Measurements from ENCODE around the gene ISYNA1. TPM values are rescaled to one million over a fixed set of nuclear protein-coding genes. Genes with fewer than 3 reads are reported as not detected.

The ISYNA1 gene
- total and polyA plus RNA-seq, 4 donors, result 14.7 to 56.7 (median 25.0) TPM

DNA sequence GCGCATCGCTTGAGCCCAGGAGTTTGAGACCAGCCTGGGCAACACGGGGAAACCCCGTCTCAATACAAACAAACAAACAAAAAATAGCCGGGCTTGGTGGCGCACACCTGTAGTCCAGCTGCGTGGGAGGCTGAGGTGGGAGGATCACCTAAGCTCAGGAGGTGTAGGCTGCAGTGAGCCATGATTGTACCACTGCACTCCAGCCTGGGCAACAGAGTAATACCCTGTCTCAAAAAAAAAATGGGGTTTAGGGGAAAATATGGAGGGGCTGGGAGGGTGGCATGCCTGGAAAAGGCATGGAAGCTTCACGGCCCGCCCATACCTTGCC is 1.9 kb upstream of the ISYNA1 start:
- H3K27me3 ChIP-seq (ENCODE audit: control insufficient read depth in 3 of 3, insufficient read depth in 3 of 3, low read length in 2 of 3), result no peaks in the 10 kb centered on the region
- DNase-seq (no peak), ATAC-seq (ENCODE audit: insufficient read depth, low FRiP score) (no peak)
- H3K27ac ChIP-seq (ENCODE audit: low read depth in 1 of 2, low read length in 1 of 2), result no peak overlapping the region
- peaks cover 0 to 20% (median 14%) of the 10 kb centered on the region in 5 donors for H3K4me1 ChIP-seq (ENCODE audit: control insufficient read depth in 5 of 5, insufficient read depth in 5 of 5, low read length in 5 of 5)
- no peak overlapping the region for H3K4me3 ChIP-seq
- H3K36me3 ChIP-seq (ENCODE audit: control insufficient read depth in 4 of 4, insufficient read depth in 4 of 4, low read length in 4 of 4), result peaks cover 0 to 21% (median 2%) of the 10 kb centered on the region in 4 donors
- TF ChIP-seq, protein P1, sequence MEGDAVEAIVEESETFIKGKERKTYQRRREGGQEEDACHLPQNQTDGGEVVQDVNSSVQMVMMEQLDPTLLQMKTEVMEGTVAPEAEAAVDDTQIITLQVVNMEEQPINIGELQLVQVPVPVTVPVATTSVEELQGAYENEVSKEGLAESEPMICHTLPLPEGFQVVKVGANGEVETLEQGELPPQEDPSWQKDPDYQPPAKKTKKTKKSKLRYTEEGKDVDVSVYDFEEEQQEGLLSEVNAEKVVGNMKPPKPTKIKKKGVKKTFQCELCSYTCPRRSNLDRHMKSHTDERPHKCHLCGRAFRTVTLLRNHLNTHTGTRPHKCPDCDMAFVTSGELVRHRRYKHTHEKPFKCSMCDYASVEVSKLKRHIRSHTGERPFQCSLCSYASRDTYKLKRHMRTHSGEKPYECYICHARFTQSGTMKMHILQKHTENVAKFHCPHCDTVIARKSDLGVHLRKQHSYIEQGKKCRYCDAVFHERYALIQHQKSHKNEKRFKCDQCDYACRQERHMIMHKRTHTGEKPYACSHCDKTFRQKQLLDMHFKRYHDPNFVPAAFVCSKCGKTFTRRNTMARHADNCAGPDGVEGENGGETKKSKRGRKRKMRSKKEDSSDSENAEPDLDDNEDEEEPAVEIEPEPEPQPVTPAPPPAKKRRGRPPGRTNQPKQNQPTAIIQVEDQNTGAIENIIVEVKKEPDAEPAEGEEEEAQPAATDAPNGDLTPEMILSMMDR (IDR thresholded peaks at IDR 0.05; ENCODE audit: control extremely low read depth, extremely low read depth), result no peak
- WGBS, 2 donors, result 77 to 91% methylated on average over 9 of the region's 9 CpGs
- no peak overlapping the region for H3K9ac ChIP-seq (ENCODE audit: insufficient read depth in 1 of 2, low read length in 2 of 2)
- H3K9me3 ChIP-seq (ENCODE audit: control insufficient read depth in 4 of 4, insufficient read depth in 3 of 4, low read length in 3 of 4), result no peaks in the 10 kb centered on the region

DNA sequence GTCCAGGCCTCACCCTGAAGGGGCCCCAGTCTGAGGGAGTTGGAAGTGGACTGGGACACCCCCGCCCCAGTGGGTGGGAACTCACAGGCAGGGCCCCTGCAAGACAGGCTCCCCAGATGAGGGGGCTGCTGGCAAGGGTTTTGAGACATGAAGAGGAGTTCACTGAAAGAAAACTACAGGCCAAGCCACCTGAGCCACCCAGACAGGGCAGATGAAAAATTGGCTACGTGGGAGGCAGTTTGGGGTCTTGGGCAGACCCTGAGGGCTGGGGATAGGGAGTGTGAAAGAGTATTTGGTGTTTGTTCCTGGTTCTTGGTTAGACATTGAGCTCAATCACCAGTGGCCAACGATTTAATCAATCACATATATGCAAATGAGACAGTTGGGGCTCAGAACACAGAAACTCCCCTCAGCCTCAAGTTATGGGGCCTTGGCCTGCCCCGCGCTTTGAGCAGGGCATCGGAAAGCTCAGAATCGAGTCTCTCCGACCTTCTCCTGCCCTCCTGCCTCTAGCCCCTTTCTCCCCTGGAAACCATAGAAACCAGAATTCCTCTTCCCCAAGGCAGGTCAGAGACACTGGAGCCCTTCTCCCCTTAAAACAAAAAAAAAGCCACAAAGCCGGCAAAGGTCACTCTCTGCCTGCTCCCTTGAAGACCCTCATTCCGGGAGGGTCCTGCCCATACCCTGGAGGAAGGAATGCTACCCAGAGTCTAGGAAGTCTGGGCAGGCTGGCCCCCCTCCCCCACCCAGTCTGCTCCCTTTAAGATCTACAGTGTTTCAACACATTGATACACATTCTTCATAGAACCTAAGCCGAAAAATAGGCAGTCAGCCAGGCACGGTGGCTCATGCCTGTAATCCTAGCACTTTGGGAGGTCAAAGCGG is 1.3 kb upstream of the ISYNA1 start:
- TF ChIP-seq, protein P1 (IDR thresholded peaks at IDR 0.05; ENCODE audit: control extremely low read depth, extremely low read depth), result no peak
- Histone ChIP-seq H3K36me3 (ENCODE audit: control insufficient read depth in 4 of 4, insufficient read depth in 4 of 4, low read length in 4 of 4) (peaks cover 0 to 15% (median 2%) of the 10 kb centered on the region in 4 donors), H3K4me1 (ENCODE audit: control insufficient read depth in 5 of 5, insufficient read depth in 5 of 5, low read length in 5 of 5) (peaks cover 0 to 24% (median 14%) of the 10 kb centered on the region in 5 donors), H3K27ac (ENCODE audit: low read depth in 1 of 2, low read length in 1 of 2) (no peak overlapping the region), H3K9ac (ENCODE audit: insufficient read depth in 1 of 2, low read length in 2 of 2) (no peak overlapping the region), H3K27me3 (ENCODE audit: control insufficient read depth in 3 of 3, insufficient read depth in 3 of 3, low read length in 2 of 3) (no peaks in the 10 kb centered on the region), H3K4me3 (no peak overlapping the region), H3K9me3 (ENCODE audit: control insufficient read depth in 4 of 4, insufficient read depth in 3 of 4, low read length in 3 of 4) (no peaks in the 10 kb centered on the region)
- WGBS, 2 donors, result 67 to 73% methylated on average over 13 of the region's 13 CpGs
- DNase-seq (peak; percentile 45 to 72 (median 63)), ATAC-seq (ENCODE audit: insufficient read depth, low FRiP score) (no peak)

GRCh38 chr19:18438331-18439024 is 545 bp upstream of the ISYNA1 start:
- Histone ChIP-seq H3K27me3 (ENCODE audit: control insufficient read depth in 3 of 3, insufficient read depth in 3 of 3, low read length in 2 of 3) (no peaks in the 10 kb centered on the region), H3K9ac (ENCODE audit: insufficient read depth in 1 of 2, low read length in 2 of 2) (peak overlapping the region in 1 of 2 donors; percentile 49), H3K4me3 (no peak overlapping the region), H3K27ac (ENCODE audit: low read depth in 1 of 2, low read length in 1 of 2) (no peak overlapping the region), H3K9me3 (ENCODE audit: control insufficient read depth in 4 of 4, insufficient read depth in 3 of 4, low read length in 3 of 4) (no peaks in the 10 kb centered on the region), H3K36me3 (ENCODE audit: control insufficient read depth in 4 of 4, insufficient read depth in 4 of 4, low read length in 4 of 4) (peaks cover 0 to 8% (median 0%) of the 10 kb centered on the region in 4 donors), H3K4me1 (ENCODE audit: control insufficient read depth in 5 of 5, insufficient read depth in 5 of 5, low read length in 5 of 5) (peaks cover 0 to 27% (median 18%) of the 10 kb centered on the region in 5 donors)
- WGBS, 2 donors, result 28 to 37% methylated on average over 21 to 24 of the region's 24 CpGs
- DNase-seq, result peak; percentile 52 to 76 (median 63)
- ATAC-seq (ENCODE audit: insufficient read depth, low FRiP score), result no peak
- TF ChIP-seq, protein P1 (IDR thresholded peaks at IDR 0.05; ENCODE audit: control extremely low read depth, extremely low read depth), result no peak
